ENCODE measurements around the gene GGT5. TPM values are rescaled to one million over a fixed set of nuclear protein-coding genes. Genes with fewer than 3 reads are reported as not detected.
A peak's percentile ranks its signal among the peaks of the same experiment; 100 is the strongest.
"Not testable (repeated sequence)": the region's sequence is repeated elsewhere in the genome, so short reads cannot be mapped to it uniquely, and the experiment has no call there.

The GGT5 gene
- total RNA-seq, 1 experiment from 2014 or later: 34.6 TPM

GRCh38 chr22:24214467-24215285, 30.2 kb downstream of the GGT5 start:
- ChIA-PET POLR2A (no interaction called here), CTCF (interaction anchor here (0.6 to 0.8 kb wide), 2 partner anchors 9 to 921 kb away, joined by 3 read pairs; no protein-coding TSS in a partner anchor)
- H3K27ac Mint-ChIP-seq (ENCODE audit: low read depth, unreplicated experiment): no peak overlapping the region
- BruUV-seq (replicated peaks): no TSS peak
- intact Hi-C loops (cut with micrococcal nuclease): no loop called here
- H3K9me3 Mint-ChIP-seq (ENCODE audit: unreplicated experiment): no peaks in the 10 kb centered on the region
- no peak for DNase-seq (ENCODE audit: unreplicated experiment)
- no peak overlapping the region for H3K4me3 Mint-ChIP-seq (ENCODE audit: unreplicated experiment)
- no peak for TF ChIP-seq CTCF (IDR thresholded peaks at IDR 0.05; ENCODE audit: unreplicated experiment)
- no peaks in the 10 kb centered on the region for H3K4me1 Mint-ChIP-seq (ENCODE audit: insufficient read depth, unreplicated experiment)
- no peaks in the 10 kb centered on the region for H3K27me3 Mint-ChIP-seq (ENCODE audit: insufficient read depth, unreplicated experiment)
- peaks cover 8% of the 10 kb centered on the region for H3K36me3 Mint-ChIP-seq (ENCODE audit: insufficient read depth, unreplicated experiment)

GRCh38 chr22:24213111-24213510, 31.8 kb downstream of the GGT5 start:
- intact Hi-C loops (cut with micrococcal nuclease); H3K27me3 Mint-ChIP-seq (ENCODE audit: insufficient read depth, unreplicated experiment); H3K4me1 Mint-ChIP-seq (ENCODE audit: insufficient read depth, unreplicated experiment); DNase-seq (ENCODE audit: unreplicated experiment); H3K27ac Mint-ChIP-seq (ENCODE audit: low read depth, unreplicated experiment); POLR2A ChIA-PET; H3K36me3 Mint-ChIP-seq (ENCODE audit: insufficient read depth, unreplicated experiment); H3K9me3 Mint-ChIP-seq (ENCODE audit: unreplicated experiment); BruUV-seq (replicated peaks); H3K4me3 Mint-ChIP-seq (ENCODE audit: unreplicated experiment): not testable (repeated sequence)
- CTCF ChIA-PET: interaction anchor here (0.9 kb wide), 1 partner anchor 309 kb away, joined by 3 read pairs; no protein-coding TSS in a partner anchor

- BruUV-seq (replicated peaks); CTCF ChIA-PET: not testable (repeated sequence)
Observed at GRCh38 chr22:24211716-24212115, 33.2 kb downstream of the GGT5 start.

GRCh38 chr22:24210409-24210808, 34.5 kb downstream of the GGT5 start:
- DNase-seq (ENCODE audit: unreplicated experiment): peak; percentile 36
- H3K4me1 Mint-ChIP-seq (ENCODE audit: insufficient read depth, unreplicated experiment): peaks cover 19% of the 10 kb centered on the region
- CTCF ChIA-PET: interaction anchor here (0.6 to 0.7 kb wide), 2 partner anchors 11 to 18 kb away, joined by 4 to 5 read pairs; no protein-coding TSS in a partner anchor
- H3K36me3 Mint-ChIP-seq (ENCODE audit: insufficient read depth, unreplicated experiment); H3K4me3 Mint-ChIP-seq (ENCODE audit: unreplicated experiment); POLR2A ChIA-PET; H3K9me3 Mint-ChIP-seq (ENCODE audit: unreplicated experiment); H3K27ac Mint-ChIP-seq (ENCODE audit: low read depth, unreplicated experiment); intact Hi-C loops (cut with micrococcal nuclease); BruUV-seq (replicated peaks); H3K27me3 Mint-ChIP-seq (ENCODE audit: insufficient read depth, unreplicated experiment): not testable (repeated sequence)

More at GRCh38 chr22:24211716-24212115, 33.2 kb downstream of the GGT5 start:
- H3K4me1 Mint-ChIP-seq (ENCODE audit: insufficient read depth, unreplicated experiment): peaks cover 14% of the 10 kb centered on the region
- H3K9me3 Mint-ChIP-seq (ENCODE audit: unreplicated experiment); intact Hi-C loops (cut with micrococcal nuclease); H3K27ac Mint-ChIP-seq (ENCODE audit: low read depth, unreplicated experiment); DNase-seq (ENCODE audit: unreplicated experiment); H3K4me3 Mint-ChIP-seq (ENCODE audit: unreplicated experiment); H3K36me3 Mint-ChIP-seq (ENCODE audit: insufficient read depth, unreplicated experiment); H3K27me3 Mint-ChIP-seq (ENCODE audit: insufficient read depth, unreplicated experiment): not testable (repeated sequence)
- POLR2A ChIA-PET: interaction anchor here (0.6 kb wide), 1 partner anchor 25 kb away, joined by 3 read pairs; no protein-coding TSS in a partner anchor

- CTCF ChIA-PET: interaction anchor here (0.7 to 4.2 kb wide), 2 partner anchors 19 to 20 kb away, joined by 4 to 10 read pairs; no protein-coding TSS in a partner anchor
- H3K9me3 Mint-ChIP-seq (ENCODE audit: unreplicated experiment): no peaks in the 10 kb centered on the region
- H3K4me3 Mint-ChIP-seq (ENCODE audit: unreplicated experiment): no peak overlapping the region
- peaks cover 26% of the 10 kb centered on the region for H3K4me1 Mint-ChIP-seq (ENCODE audit: insufficient read depth, unreplicated experiment)
- no peaks in the 10 kb centered on the region for H3K27me3 Mint-ChIP-seq (ENCODE audit: insufficient read depth, unreplicated experiment)
- no peaks in the 10 kb centered on the region for H3K36me3 Mint-ChIP-seq (ENCODE audit: insufficient read depth, unreplicated experiment)
- POLR2A ChIA-PET: no interaction called here
- intact Hi-C loops (cut with micrococcal nuclease): no loop called here
- BruUV-seq (replicated peaks): no TSS peak
- TF ChIP-seq CTCF (IDR thresholded peaks at IDR 0.05; ENCODE audit: unreplicated experiment): no peak
- H3K27ac Mint-ChIP-seq (ENCODE audit: low read depth, unreplicated experiment): peak overlapping the region; percentile 57
- DNase-seq (ENCODE audit: unreplicated experiment): no peak
Observed at GRCh38 chr22:24209687-24210086, 35.2 kb downstream of the GGT5 start.
